Cardiac muscle cell (in vitro differentiated cells and primary cell): Measurements from ENCODE around the gene TMEM238. TPM values are rescaled to one million over a fixed set of nuclear protein-coding genes. Genes with fewer than 3 reads are reported as not detected.
A peak's percentile ranks its signal among the peaks of the same experiment; 100 is the strongest.

Experiments used
- DNase-seq, 2 donors: peaks; one replicate each; pipeline versions ENCODE4 v3.0.0 to v3.0.0-alpha.2; 2010 to 2017; ENCODE audit warnings: low read depth in 1 of 2, low spot score in 1 of 2
- H3K27ac ChIP-seq: fragments of 200-600 bp; sonication (generic); 2 replicates; pipeline ENCODE4 v1.5.1; 2016
- H3K27me3 ChIP-seq: fragments of 200-600 bp; sonication (generic); 2 replicates; pipeline ENCODE4 v1.6.0; 2016; ENCODE audit warnings: control low read depth
- H3K36me3 ChIP-seq: fragments of 200-600 bp; sonication (generic); 2 replicates; pipeline ENCODE4 v1.5.1; 2016; ENCODE audit warnings: control low read depth
- H3K4me1 ChIP-seq: fragments of 200-600 bp; sonication (generic); 2 replicates; pipeline ENCODE4 v1.8.1; 2017; ENCODE audit warnings: low read depth, mild to moderate bottlenecking, mixed run types
- H3K4me3 ChIP-seq: fragments of 200-600 bp; sonication (generic); 2 replicates; pipeline ENCODE4 v1.5.1; 2016; ENCODE audit warnings: mild to moderate bottlenecking
- H3K9me3 ChIP-seq: fragments of 200-600 bp; sonication (generic); 2 replicates; pipeline ENCODE4 v1.5.1; 2017; ENCODE audit warnings: low read depth, mild to moderate bottlenecking, control low read depth
- CTCF ChIP-seq: IDR thresholded peaks from 2 replicates; pipeline ENCODE4 v1.5.1; 2012; ENCODE audit warnings: low read depth, mild to moderate bottlenecking, low read length
- polyA plus RNA-seq: library from polyadenylated mRNA; unstranded; fragments of >200 nt; fragmentation: Nextera tagmentation; extraction: Ambion mirVana; gene quantifications from 2 replicates; pipeline ENCODE4 v1.2.1, GENCODE V29; 2016
- total RNA-seq: library from RNA; depleted of rRNA; stranded (reverse); fragments of >200 nt; gene quantifications from 2 replicates; pipeline ENCODE4 v1.2.3, GENCODE V29; 2016

Gene TMEM238
- total and polyA plus RNA-seq, 2 experiments from 2014 or later, result 0.27 to 1.7 TPM

GRCh38 chr19:55398200-55398925 is 14.3 kb upstream of the TMEM238 start:
- Histone ChIP-seq H3K27ac (no peak overlapping the region), H3K27me3 (no peaks in the 10 kb centered on the region), H3K4me1 (no peaks in the 10 kb centered on the region), H3K9me3 (no peaks in the 10 kb centered on the region), H3K4me3 (no peak overlapping the region), H3K36me3 (peaks cover 25% of the 10 kb centered on the region)
- DNase-seq, result no peak
- TF ChIP-seq CTCF, result no peak

GRCh38 chr19:55392820-55393761 is 9.0 kb upstream of the TMEM238 start:
- peak in 1 of 2 donors; percentile 31 for DNase-seq
- Histone ChIP-seq H3K9me3 (no peaks in the 10 kb centered on the region), H3K36me3 (peaks cover 18% of the 10 kb centered on the region), H3K27ac (no peak overlapping the region), H3K27me3 (no peaks in the 10 kb centered on the region), H3K4me1 (no peaks in the 10 kb centered on the region), H3K4me3 (no peak overlapping the region)
- TF ChIP-seq CTCF, result no peak

GRCh38 chr19:55391702-55392615 is 7.9 kb upstream of the TMEM238 start:
- peaks cover 5% of the 10 kb centered on the region for H3K4me1 ChIP-seq
- no peak overlapping the region for H3K27ac ChIP-seq
- H3K4me3 ChIP-seq, result no peak overlapping the region
- H3K27me3 ChIP-seq, result no peaks in the 10 kb centered on the region
- DNase-seq, result no peak
- peaks cover 26% of the 10 kb centered on the region for H3K36me3 ChIP-seq
- H3K9me3 ChIP-seq, result no peaks in the 10 kb centered on the region
- no peak for TF ChIP-seq CTCF

- H3K9me3 ChIP-seq, result no peaks in the 10 kb centered on the region
- H3K27ac ChIP-seq, result no peak overlapping the region
- H3K4me1 ChIP-seq, result peaks cover 10% of the 10 kb centered on the region
- H3K27me3 ChIP-seq, result no peaks in the 10 kb centered on the region
- no peak for DNase-seq
- no peak overlapping the region for H3K4me3 ChIP-seq
- H3K36me3 ChIP-seq, result peaks cover 28% of the 10 kb centered on the region
- TF ChIP-seq CTCF, result no peak
Observed at GRCh38 chr19:55391191-55391670, 7.1 kb upstream of the TMEM238 start.

- DNase-seq, result no peak
Observed at GRCh38 chr19:55390461-55390880, 6.4 kb upstream of the TMEM238 start.

More at GRCh38 chr19:55390461-55390880, 6.4 kb upstream of the TMEM238 start:
- Histone ChIP-seq H3K36me3 (peaks cover 28% of the 10 kb centered on the region), H3K9me3 (no peaks in the 10 kb centered on the region), H3K27ac (no peak overlapping the region), H3K27me3 (no peaks in the 10 kb centered on the region), H3K4me3 (no peak overlapping the region), H3K4me1 (peaks cover 10% of the 10 kb centered on the region)
- TF ChIP-seq CTCF, result no peak
